Hypothalamus (tissue), 51 donors: ENCODE results near the gene HM13.
A peak's percentile ranks its signal among the peaks of the same experiment; 100 is the strongest.
"Not testable (repeated sequence)": the region's sequence is repeated elsewhere in the genome, so short reads cannot be mapped to it uniquely, and the experiment has no call there.

Source experiments
- DNase-seq, 51 donors: peaks; one replicate each; lab custom pipeline; 2025; lab: John Stamatoyannopoulos, UW

HM13 gene

GRCh38 chr20:31605031-31605901, 91.0 kb downstream of the HM13 start, which contains the start of gene ID1:
Gene ID1, plus strand, starts transcription at chr20:31605289. Its CDS starts 99 bp downstream, at chr20:31605388.
- DNase-seq, result peak; percentile 38 to 97 (median 89)

- peak in 10 of 51 donors; percentile 7 to 46 (median 18) for DNase-seq
These were observed 91.9 kb downstream of the HM13 start for GRCh38 chr20:31605902-31606803.

DNA sequence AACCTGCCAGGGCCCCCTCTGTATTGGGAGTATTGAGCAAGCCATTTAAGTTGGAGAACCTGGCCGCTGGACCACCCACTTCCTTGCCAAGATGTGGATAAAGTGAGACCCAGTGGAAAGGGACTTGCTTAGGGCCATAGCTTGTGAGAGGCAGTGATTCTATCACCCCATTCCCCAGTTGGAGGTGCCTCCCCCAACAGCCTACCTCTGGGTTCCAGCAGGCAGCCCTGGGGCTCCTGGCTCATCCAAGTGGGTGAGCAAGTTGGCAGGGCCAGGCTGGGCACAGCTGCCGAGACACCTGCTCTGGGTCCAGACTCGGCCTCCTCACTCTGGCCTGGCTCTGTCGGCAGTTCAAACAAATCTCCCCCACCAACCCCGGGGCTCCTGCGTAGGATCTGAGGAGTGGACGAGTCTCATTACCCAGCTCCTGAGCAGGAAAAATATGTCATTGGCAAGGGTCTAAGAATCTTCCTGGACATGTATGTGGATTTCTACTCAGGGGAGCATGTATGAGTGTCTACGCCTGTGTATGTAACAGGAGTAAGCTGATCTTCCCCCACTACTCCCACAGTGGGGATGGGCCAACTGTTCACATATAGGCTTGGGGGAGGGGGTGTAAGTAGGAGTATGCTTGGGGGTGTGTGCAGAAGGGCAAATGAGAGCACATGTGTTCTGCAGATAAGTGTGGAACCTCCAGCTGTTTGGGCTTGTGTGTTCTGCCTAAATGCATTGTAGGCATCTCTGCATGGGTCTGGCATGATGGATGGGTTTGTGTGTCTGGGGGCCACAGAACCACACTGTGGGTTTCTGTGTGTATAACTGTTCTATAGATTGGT, 92.8 kb downstream of the HM13 start:
- DNase-seq, result peak in 10 of 51 donors; percentile 5 to 37 (median 12)

DNA sequence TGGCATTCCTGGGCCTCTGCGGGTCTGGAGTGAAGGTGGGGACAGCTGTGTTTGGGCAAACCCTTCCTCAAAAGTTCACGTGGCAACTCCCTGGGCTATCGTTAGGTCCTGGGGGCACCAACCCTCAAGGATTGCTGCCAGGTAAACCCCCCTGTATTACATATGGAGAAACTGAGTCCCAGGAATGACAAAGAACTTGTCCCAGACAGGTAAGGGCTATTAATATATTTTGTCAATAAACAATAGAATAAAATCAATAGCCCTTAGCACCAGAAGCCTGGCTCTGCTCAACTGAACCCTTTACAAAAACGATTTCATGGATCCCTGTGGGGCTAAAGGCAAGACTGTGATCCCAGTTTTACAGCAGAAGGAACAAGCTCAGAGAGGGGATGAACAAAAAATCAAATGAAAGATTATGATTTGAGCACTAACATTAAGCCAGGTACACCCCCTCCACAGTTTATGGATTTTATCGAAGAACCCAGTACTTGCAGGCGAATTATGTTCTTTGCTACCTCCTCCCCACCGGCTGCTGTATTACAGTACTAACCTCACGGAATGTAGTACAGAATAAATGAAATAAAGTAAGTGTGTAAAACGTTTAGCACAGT, 93.5 kb downstream of the HM13 start:
- DNase-seq, result no peak

- DNase-seq, result peak in 31 of 51 donors; percentile 9 to 69 (median 35)
These were observed 94.2 kb downstream of the HM13 start for GRCh38 chr20:31608251-31608945.

- not testable (repeated sequence) for DNase-seq
These were observed 98.0 kb downstream of the HM13 start for GRCh38 chr20:31612271-31612640.

GRCh38 chr20:31615416-31615815, 101.2 kb downstream of the HM13 start:
- no peak for DNase-seq

GRCh38 chr20:31617432-31618104, 103.3 kb downstream of the HM13 start:
- DNase-seq, result no peak
